Effector memory CD8-positive, alpha-beta T cell (primary cell): Measurements from ENCODE around the gene GRIP1.

ENCODE experiments used
- ATAC-seq: fragments of 150-1000 bp; cut with Tn5 transposase; replicated peaks from 2 replicates; pipeline ENCODE4 v1.10.0; 2021; ENCODE audit warnings: mild to moderate bottlenecking, moderate library complexity
- DNase-seq, 3 experiments: peaks; one replicate each; pipeline ENCODE4 v3.0.0; 2021
- H3K27ac Mint-ChIP-seq, 2 donors: one replicate each; pipeline ENCODE4 v1.8.0; 2022; ENCODE audit warnings: mild to moderate bottlenecking in 2 of 2, mixed read lengths in 2 of 2, moderate library complexity in 2 of 2
- H3K27me3 Mint-ChIP-seq, 2 donors: one replicate each; pipeline ENCODE4 v1.8.0; 2022; ENCODE audit warnings: mixed read lengths in 2 of 2
- H3K36me3 Mint-ChIP-seq: one replicate; pipeline ENCODE4 v1.8.0; 2022; ENCODE audit warnings: mild to moderate bottlenecking, moderate library complexity, mixed read lengths; ENCODE audit not compliant: insufficient read depth
- H3K4me1 Mint-ChIP-seq, 2 donors: one replicate each; pipeline ENCODE4 v1.8.0; 2022; ENCODE audit warnings: low read depth in 2 of 2, mixed read lengths in 2 of 2
- H3K4me3 Mint-ChIP-seq, 2 donors: one replicate each; pipeline ENCODE4 v1.8.0; 2022; ENCODE audit warnings: mild to moderate bottlenecking in 2 of 2, mixed read lengths in 2 of 2, moderate library complexity in 2 of 2
- H3K9me3 Mint-ChIP-seq, 2 donors: one replicate each; pipeline ENCODE4 v1.8.0; 2022; ENCODE audit warnings: mixed read lengths in 2 of 2

Gene GRIP1

DNA sequence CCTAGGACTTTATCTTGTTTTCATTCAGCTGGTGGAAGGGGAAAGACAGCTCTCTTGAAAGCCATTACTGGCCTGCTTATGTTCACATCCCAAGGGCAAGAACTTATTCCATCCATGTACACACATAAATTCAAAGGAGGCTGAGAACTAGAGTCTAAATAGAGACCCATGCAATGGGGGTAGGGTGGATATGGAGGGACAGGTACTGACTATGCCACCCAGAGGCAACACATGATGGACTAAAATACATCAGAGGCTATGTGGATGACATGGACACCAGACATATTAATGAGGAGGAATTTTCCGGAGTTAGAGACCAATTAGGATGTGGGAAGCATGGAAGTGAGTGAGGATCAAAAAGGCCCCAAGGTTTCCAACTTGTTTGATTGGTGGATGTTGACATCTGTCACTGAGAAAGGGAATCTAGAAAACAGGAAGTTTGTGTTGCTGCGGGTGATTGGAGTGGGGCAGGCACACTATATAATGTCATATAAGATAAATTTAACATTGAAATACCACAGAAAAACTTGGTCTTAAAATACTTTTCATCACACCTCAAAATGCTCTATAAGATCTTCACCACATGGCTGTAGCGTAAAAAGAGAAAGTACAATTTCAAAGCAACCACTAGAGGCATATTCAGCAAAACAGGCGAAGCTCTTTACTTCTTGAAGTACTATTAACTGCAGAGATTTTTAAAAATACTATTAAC, 130.4 kb downstream of the GRIP1 start:
- H3K4me3 Mint-ChIP-seq = no peak overlapping the region
- H3K27me3 Mint-ChIP-seq = peaks cover 0 to 13% of the 10 kb centered on the region in 2 donors
- DNase-seq = no peak
- H3K27ac Mint-ChIP-seq = no peak overlapping the region
- H3K9me3 Mint-ChIP-seq = no peaks in the 10 kb centered on the region
- no peak for ATAC-seq
- H3K4me1 Mint-ChIP-seq = no peaks in the 10 kb centered on the region
- no peaks in the 10 kb centered on the region for H3K36me3 Mint-ChIP-seq

DNA sequence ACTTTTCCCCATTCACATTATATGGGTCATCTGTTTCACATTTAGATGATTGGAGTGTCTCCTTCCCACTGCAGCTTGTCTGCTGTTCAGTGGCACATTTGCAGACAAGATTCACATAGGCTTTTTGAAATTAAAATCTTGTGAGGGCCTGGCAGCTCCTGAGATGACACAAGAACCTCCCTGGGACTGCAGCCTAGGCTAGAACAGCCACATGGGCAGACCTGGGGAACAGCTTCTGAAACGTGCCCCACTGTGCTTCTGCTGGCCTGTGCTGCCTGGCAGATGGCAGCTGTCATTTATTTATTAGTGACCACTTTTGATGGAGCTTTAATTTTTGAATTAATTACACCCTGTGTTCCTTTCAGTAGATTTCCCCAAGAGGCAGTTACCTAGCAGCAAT, 137.4 kb downstream of the GRIP1 start:
- H3K4me3 Mint-ChIP-seq = no peak overlapping the region
- H3K9me3 Mint-ChIP-seq = no peaks in the 10 kb centered on the region
- H3K4me1 Mint-ChIP-seq = no peaks in the 10 kb centered on the region
- H3K27me3 Mint-ChIP-seq = peaks cover 0 to 20% of the 10 kb centered on the region in 2 donors
- no peak for ATAC-seq
- H3K27ac Mint-ChIP-seq = no peak overlapping the region
- no peak for DNase-seq
- H3K36me3 Mint-ChIP-seq = no peaks in the 10 kb centered on the region

DNA sequence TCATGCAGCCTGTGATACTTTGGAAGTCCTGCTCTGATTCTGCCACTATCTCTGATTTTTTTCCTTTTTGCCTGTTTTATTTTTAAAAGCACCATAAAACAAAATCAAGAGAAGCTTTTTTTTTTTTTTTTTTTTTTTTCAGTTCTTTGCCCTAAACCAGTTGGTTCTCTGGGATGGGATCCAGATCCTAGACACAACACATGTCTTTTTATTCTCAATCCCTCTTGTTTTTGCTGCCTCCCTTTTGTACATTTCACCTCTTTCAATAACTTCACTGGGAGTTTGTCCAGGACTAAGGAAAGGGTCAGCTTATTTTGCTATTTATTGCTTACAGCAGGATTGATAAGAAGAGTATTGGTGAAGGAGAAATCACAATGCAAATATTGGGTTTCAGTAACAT, 139.4 kb downstream of the GRIP1 start:
- Mint-ChIP-seq H3K9me3 (no peaks in the 10 kb centered on the region), H3K27me3 (peaks cover 0 to 14% of the 10 kb centered on the region in 2 donors), H3K4me3 (no peak overlapping the region), H3K27ac (no peak overlapping the region), H3K36me3 (no peaks in the 10 kb centered on the region), H3K4me1 (no peaks in the 10 kb centered on the region)
- DNase-seq = no peak
- no peak for ATAC-seq

DNA sequence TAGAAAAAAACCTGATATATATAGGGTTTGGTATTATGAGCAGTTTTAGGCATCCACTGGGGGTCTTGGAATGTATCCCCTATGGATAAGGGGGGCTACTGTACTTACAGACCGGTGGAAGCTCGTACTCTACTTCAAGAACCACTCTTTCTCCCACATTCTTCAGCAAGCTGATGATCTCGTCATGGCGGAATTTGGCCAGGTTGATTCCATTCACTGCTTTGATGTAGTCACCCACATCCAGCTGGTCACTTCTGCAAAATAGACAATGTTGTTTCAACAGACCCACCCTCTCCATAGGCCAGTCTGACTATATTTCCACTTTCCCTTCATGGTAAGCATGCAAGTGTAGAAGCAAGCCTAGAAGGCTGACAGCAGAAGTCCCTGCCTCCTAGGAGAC, 139.9 kb downstream of the GRIP1 start:
- Mint-ChIP-seq H3K27ac (no peak overlapping the region), H3K36me3 (no peaks in the 10 kb centered on the region), H3K4me3 (no peak overlapping the region), H3K4me1 (no peaks in the 10 kb centered on the region), H3K27me3 (peaks cover 0 to 11% of the 10 kb centered on the region in 2 donors), H3K9me3 (no peaks in the 10 kb centered on the region)
- ATAC-seq (no peak), DNase-seq (no peak)

DNA sequence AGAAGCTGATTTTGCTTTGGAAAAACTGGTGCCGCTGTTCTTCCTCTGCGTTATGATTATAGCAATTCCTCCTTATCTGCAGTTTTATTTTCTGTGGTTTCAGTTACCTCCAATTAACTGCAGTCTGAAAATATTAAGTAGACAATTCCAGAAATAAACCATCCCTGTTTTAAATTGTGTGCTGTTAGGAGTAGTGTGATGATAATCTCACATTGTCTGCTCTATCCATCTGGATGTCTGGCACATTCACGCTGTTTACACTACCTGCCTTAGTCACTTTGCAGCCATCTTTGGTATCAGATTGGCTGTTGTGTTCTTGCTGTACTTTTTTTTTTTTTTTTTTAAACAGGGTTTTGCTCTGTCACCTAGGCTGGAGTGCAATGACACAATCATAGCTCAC, 141.0 kb downstream of the GRIP1 start:
- Mint-ChIP-seq H3K27me3 (peaks cover 0 to 11% of the 10 kb centered on the region in 2 donors), H3K27ac (no peak overlapping the region), H3K4me1 (no peaks in the 10 kb centered on the region), H3K36me3 (no peaks in the 10 kb centered on the region), H3K4me3 (no peak overlapping the region), H3K9me3 (no peaks in the 10 kb centered on the region)
- no peak for DNase-seq
- ATAC-seq = no peak

DNA sequence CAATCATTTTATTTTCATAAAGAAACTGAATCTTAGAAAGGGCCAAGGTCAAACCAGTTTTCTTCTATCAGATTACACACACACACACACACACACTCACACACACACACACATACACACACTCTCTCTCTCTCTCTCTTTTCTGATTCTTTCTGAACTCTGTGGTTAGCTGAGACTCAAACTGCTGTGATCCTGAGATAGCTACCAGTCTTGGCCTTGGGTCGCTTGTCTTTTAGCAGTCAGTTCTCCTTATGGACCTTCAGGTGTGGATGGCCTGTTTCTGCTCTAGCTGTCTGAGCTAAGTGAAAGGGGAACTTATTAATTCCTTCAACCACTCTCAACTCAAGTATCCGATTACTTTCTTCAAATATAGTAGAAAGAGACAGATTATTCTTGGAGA, 145.1 kb downstream of the GRIP1 start:
- DNase-seq (no peak), ATAC-seq (no peak)
- H3K9me3 Mint-ChIP-seq = no peaks in the 10 kb centered on the region
- no peaks in the 10 kb centered on the region for H3K36me3 Mint-ChIP-seq
- H3K4me3 Mint-ChIP-seq = no peak overlapping the region
- no peak overlapping the region for H3K27ac Mint-ChIP-seq
- no peaks in the 10 kb centered on the region for H3K27me3 Mint-ChIP-seq
- H3K4me1 Mint-ChIP-seq = no peaks in the 10 kb centered on the region

DNA sequence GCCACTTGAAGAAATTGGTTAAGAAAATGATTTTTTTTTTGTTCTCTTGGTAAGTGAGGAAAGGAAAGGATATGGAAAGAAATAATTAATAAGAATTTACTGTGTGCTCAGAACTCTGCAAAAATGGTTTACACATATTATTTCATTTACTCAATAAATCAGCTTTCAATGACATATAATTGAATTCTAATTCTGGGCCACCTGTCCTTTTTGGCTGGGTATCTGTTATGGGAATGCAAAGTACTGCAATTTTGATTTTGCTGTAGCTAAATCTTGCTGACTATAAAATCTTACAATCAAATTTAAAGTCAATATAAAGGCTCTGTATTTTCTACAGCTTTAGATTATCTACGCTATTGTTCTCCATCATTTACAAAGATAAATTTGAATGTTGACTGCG, 147.1 kb downstream of the GRIP1 start:
- no peak overlapping the region for H3K27ac Mint-ChIP-seq
- no peaks in the 10 kb centered on the region for H3K4me1 Mint-ChIP-seq
- ATAC-seq (no peak), DNase-seq (no peak)
- H3K9me3 Mint-ChIP-seq = no peaks in the 10 kb centered on the region
- no peaks in the 10 kb centered on the region for H3K36me3 Mint-ChIP-seq
- no peaks in the 10 kb centered on the region for H3K27me3 Mint-ChIP-seq
- H3K4me3 Mint-ChIP-seq = no peak overlapping the region

DNA sequence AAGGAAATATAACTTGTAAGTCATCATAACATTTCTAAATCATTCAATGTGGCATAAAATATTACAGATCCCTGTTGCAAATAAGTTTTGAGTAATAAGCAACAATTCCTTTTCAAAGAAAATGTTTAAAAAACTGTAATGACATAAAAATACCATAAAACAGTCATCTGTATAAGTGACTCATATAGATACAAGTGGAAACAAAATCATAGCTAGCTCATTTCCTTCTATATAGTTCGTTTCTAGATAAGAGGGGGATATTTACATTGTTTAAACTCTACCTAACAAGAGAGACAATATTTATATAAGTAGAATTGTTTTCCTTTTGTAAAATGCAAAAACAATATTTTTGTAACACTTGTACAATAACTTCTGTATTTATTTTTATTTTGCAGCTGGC, 148.9 kb downstream of the GRIP1 start:
- Mint-ChIP-seq H3K9me3 (no peaks in the 10 kb centered on the region), H3K4me3 (no peak overlapping the region), H3K4me1 (no peaks in the 10 kb centered on the region), H3K36me3 (no peaks in the 10 kb centered on the region), H3K27me3 (peaks cover 0 to under 1% of the 10 kb centered on the region in 2 donors), H3K27ac (no peak overlapping the region)
- DNase-seq (no peak), ATAC-seq (no peak)

DNA sequence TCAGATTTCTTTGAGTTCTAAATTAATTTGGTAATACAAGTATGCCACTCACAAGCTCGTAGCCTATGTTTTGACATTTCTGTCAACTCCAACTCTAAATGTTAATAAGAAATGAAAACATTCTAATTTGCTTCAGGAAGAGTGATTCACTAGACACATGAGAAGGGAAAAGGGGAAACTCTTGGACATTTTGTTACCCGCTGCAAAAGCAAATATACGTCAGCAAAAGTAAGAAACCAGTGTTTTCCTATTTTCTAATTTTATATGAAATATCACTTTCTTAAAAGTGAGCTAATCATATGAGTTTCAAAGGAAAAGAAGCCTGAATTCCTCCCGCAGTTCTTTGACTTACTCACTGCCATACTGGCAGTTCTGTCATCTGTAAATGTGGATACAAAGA, 162.3 kb downstream of the GRIP1 start:
- Mint-ChIP-seq H3K27me3 (peaks cover 26 to 30% of the 10 kb centered on the region in 2 donors), H3K4me1 (no peaks in the 10 kb centered on the region), H3K27ac (no peak overlapping the region), H3K36me3 (no peaks in the 10 kb centered on the region), H3K4me3 (no peak overlapping the region), H3K9me3 (no peaks in the 10 kb centered on the region)
- ATAC-seq (no peak), DNase-seq (no peak)

DNA sequence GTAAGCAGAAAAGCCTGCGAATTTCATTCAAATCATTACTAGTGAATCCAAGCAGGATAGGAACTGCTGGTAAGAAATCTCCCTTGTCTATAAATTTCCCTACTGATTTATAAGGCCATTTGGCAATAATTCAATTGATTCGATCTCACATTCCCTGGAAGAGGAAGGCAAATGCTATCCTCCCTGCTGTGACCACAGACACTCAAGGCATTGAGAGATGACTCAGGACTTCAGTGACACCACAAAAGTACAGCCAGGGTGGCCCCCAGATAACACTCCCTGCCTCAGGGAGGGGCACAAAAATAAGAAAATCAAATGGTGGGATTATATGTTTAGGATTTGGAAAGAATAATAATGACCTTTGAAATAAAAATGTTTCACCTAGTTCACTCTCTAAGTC, 162.7 kb downstream of the GRIP1 start:
- H3K27ac Mint-ChIP-seq = no peak overlapping the region
- no peak for ATAC-seq
- H3K27me3 Mint-ChIP-seq = peaks cover 26 to 31% of the 10 kb centered on the region in 2 donors
- no peaks in the 10 kb centered on the region for H3K9me3 Mint-ChIP-seq
- no peak overlapping the region for H3K4me3 Mint-ChIP-seq
- no peak for DNase-seq
- H3K36me3 Mint-ChIP-seq = no peaks in the 10 kb centered on the region
- H3K4me1 Mint-ChIP-seq = no peaks in the 10 kb centered on the region

DNA sequence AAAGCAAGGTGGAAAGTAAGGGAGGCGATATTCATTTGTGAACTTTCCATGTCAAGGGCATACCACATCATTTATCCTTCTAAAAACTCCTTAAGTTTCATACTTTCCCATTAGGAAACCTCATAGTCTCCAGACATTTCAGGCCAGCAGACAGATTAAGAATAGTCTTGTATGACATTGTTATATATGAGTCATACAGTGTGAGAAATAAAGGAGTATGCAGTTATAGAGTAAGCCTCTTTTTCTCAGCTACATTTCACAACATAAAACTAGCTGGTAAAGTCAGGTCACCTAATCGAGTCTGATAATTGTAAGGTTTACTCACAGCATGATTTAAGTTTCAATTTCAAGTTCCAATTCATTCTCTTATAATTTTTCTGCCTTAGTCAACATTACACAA, 164.3 kb downstream of the GRIP1 start:
- no peaks in the 10 kb centered on the region for H3K36me3 Mint-ChIP-seq
- H3K4me1 Mint-ChIP-seq = no peaks in the 10 kb centered on the region
- ATAC-seq (no peak), DNase-seq (no peak)
- H3K27me3 Mint-ChIP-seq = peaks cover 26 to 35% of the 10 kb centered on the region in 2 donors
- no peak overlapping the region for H3K4me3 Mint-ChIP-seq
- no peak overlapping the region for H3K27ac Mint-ChIP-seq
- H3K9me3 Mint-ChIP-seq = no peaks in the 10 kb centered on the region

DNA sequence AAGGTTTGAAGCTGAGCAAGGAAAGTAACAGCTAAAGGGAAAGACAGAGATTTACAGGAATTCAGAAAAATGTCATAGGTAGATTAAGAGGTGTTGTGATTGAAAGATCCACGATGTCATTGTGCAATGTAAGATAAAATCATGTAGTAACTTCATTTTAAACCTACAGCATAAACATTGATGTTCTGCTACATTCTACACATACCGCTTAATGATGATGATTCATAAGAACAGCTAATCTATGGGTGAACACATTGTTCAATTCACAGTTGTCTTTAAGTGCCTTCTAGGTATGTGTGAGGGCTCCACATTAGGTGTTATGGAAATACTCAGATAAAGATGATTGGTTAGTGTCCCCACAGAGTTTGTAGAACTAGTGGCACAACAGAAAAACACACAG, 170.9 kb downstream of the GRIP1 start:
- no peaks in the 10 kb centered on the region for H3K9me3 Mint-ChIP-seq
- H3K36me3 Mint-ChIP-seq = no peaks in the 10 kb centered on the region
- ATAC-seq (no peak), DNase-seq (no peak)
- H3K27me3 Mint-ChIP-seq = peaks cover 0 to 27% of the 10 kb centered on the region in 2 donors
- H3K4me1 Mint-ChIP-seq = no peaks in the 10 kb centered on the region
- no peak overlapping the region for H3K4me3 Mint-ChIP-seq
- no peak overlapping the region for H3K27ac Mint-ChIP-seq

DNA sequence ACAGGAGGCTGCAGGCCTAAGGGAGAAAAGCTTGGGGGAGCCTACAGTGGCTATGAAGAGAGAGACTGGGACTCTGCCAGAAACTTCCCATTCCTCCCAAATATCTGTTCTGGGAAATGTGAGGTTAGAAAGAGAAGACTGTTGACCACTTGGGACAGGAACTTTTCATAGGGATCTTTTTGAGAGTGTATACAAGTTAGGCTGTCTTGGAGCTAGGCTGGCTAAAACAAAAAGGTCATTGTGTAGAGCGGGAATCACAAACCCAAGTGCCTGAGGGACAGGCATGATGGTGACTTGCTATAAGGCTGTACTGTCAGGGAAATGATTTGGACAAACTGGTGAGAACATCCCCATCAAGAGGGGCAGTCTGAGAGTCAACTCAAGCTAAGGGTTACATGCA, 175.1 kb downstream of the GRIP1 start:
- H3K4me3 Mint-ChIP-seq = no peak overlapping the region
- H3K4me1 Mint-ChIP-seq = no peaks in the 10 kb centered on the region
- H3K36me3 Mint-ChIP-seq = no peaks in the 10 kb centered on the region
- ATAC-seq = no peak
- DNase-seq = no peak
- no peak overlapping the region for H3K27ac Mint-ChIP-seq
- no peaks in the 10 kb centered on the region for H3K9me3 Mint-ChIP-seq
- peaks cover 0 to 12% of the 10 kb centered on the region in 2 donors for H3K27me3 Mint-ChIP-seq

DNA sequence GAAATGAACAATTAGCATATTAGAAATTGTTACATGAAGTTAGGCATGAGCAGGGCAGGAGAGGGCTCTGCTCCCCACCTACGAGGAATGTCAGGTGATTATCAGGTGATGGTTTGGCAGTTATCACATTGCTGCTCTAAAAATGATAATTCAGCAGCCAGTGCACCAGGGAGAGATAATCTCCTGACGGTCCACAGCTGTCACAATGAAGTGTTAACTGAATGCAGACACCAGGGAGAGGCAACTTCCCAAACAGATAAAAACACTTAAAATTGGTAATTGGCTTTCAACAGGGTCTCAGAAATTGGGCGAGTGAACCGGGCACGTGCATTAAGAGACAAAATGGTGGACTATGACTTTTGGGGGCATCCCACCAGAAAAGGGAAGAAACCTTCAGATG, 176.0 kb downstream of the GRIP1 start:
- ATAC-seq (no peak), DNase-seq (no peak)
- no peaks in the 10 kb centered on the region for H3K36me3 Mint-ChIP-seq
- H3K4me1 Mint-ChIP-seq = no peaks in the 10 kb centered on the region
- H3K9me3 Mint-ChIP-seq = no peaks in the 10 kb centered on the region
- no peak overlapping the region for H3K27ac Mint-ChIP-seq
- peaks cover 4 to 17% of the 10 kb centered on the region in 2 donors for H3K27me3 Mint-ChIP-seq
- H3K4me3 Mint-ChIP-seq = no peak overlapping the region

DNA sequence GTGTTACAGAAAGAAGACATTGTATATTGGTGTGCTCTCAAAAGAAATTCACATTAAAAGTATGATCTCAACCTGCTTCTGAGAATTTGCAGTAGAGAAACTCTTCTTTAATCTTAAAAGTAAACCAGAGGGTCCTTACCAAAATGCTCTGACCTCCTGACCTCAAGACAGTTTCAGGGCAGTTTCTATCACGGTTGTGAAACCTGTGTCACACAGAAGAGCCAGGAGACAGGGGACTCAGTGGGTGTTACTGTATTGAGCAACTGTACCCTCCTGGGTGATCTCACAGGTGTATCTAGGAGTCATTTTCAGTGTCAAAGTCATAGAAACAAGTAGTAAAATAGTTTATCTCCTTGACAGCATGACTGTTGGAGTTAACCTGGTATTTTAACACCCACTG, 178.0 kb downstream of the GRIP1 start:
- no peaks in the 10 kb centered on the region for H3K4me1 Mint-ChIP-seq
- H3K27ac Mint-ChIP-seq = no peak overlapping the region
- DNase-seq (no peak), ATAC-seq (no peak)
- peaks cover 18 to 37% of the 10 kb centered on the region in 2 donors for H3K27me3 Mint-ChIP-seq
- H3K36me3 Mint-ChIP-seq = no peaks in the 10 kb centered on the region
- H3K4me3 Mint-ChIP-seq = no peak overlapping the region
- H3K9me3 Mint-ChIP-seq = no peaks in the 10 kb centered on the region
